ENCODE measurements around the gene KLHDC8B.

Gene KLHDC8B
- total RNA-seq, result 3.9 to 5.1 reads per million in 2 donors

DNA sequence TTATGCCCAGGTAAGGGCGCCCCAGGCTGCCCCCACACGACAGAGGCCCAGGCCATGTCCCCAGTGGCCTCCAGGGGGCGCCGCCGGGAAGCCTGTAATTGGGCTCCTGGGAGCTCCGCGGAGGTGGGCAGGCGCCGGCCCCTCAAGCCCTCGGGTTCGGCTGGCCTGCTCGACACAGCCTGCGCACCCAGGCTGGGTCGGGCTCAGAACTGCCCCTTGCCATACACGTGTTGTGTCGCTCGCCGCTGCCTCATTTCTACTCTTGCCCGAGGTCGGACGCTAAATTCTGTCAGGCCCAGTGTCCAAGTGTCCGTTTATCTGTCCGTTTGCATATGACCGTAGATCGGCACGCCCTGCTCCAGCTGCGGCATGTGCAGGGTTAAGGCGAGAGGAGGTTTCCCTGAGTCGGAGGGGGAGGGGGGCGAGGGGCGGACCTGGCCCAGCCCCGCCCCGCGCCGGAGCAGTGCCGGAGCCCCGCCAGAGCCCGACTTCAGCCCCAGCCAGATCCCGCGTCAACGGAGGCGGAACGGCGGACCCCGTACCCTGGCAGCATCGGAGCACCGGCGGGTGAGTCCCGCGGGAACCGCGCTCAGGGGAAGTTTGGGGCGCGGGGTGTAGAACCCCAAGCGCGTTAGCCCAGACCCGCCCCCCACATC lies at the start of gene KLHDC8B:
Gene KLHDC8B (plus strand): TSS at position 480 of the 656 bp plus-strand sequence. CDS start 1,172 bp downstream, outside the sequence.
- peak; percentile 65 for DNase-seq

DNA sequence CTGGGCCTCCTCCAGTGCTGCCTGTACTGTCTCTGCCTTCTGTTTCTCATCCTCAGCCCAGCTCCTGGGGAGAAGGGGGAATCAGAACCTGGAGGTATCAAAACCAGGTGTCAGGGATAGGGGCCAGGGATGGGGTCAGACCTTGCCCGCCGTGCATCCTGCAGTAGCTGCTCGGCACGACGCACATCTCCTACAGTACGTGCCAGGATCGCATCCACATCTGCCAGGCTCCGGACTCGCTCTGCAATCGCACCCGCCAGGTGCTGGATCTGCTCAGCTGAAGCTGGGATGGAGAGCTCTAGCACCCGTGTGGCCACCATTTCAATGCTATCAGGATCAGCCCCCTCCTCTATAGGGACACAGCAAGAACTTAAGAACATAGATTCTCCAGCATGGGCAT lies 49.4 kb upstream of the KLHDC8B start:
- no peak for DNase-seq

GRCh38 chr3:49122451-49122850 lies 48.9 kb upstream of the KLHDC8B start:
- DNase-seq, result no peak

- no peak for DNase-seq
Observed at GRCh38 chr3:49122886-49123545, 48.4 kb upstream of the KLHDC8B start.

DNA sequence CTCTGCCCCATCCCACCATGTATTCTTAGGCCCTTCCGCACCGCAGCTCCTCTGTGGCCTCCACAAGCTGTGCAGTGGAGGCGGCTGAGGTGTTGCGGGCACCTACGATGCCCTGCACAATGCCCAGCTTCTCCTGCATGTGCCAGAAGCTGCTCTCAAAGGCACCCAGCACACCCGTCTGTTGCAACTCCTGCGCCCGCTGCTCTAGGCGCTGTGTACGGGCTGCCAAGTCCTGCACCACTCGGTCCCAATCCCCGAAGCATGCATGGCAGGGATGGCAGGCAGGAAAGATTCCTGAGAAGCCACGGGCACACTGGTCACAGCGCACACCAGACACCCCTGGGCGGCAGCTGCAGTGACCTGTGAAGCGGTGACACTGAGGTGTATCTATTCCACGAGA lies 47.7 kb upstream of the KLHDC8B start:
- no peak for DNase-seq

DNA sequence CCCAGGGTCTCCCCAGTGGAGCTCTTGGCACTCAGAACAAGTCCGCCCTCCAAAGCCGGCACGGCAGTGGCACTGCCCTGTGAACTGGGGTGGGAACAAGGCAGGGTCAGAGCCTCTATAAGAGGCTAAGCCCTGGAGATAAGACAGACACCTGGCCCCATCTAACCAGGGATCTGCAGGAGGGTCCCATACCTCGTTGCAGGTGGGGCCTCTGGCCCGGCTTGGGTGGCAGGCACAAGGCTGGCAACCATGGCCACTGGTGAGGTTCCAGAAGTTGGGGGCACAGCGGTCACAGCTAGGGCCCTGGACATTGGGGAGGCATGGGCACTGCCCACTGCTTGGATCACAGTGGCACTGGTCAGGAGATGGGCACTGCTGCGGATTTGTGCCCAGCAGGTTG lies 47.2 kb upstream of the KLHDC8B start:
- no peak for DNase-seq

DNA sequence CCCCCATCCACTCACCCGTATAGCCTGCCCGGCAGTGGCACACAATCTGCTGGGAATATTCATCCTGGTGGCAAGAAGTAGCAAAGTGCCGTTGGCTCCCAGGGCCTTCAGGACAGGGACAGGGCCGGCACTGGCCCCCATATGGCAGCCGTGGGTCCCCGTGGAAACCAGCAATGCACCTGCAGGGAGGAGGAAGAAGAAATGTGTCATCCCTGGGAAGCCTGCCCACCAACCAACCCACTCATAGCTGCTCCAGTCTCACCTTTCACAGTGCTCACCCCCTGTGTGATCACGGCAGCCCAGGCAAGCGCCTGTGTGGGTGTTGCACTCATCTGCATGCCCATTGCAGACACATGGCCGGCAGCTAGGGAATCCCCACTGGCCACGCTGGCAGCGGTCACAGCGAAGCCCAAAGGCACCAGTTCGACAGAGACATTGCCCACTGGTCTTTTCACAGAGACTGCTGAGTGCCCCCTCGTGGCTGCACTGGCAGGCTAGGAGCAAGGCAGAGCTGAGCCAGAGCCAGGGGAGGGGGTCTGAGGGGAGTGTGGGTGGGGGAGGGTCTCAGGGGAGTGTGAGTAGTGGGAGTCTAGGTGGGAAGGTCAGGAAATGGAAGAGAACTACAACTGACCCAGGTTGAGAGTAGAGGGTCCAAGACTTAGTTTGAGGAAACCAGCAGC lies 46.3 kb upstream of the KLHDC8B start:
- DNase-seq, result no peak

DNA sequence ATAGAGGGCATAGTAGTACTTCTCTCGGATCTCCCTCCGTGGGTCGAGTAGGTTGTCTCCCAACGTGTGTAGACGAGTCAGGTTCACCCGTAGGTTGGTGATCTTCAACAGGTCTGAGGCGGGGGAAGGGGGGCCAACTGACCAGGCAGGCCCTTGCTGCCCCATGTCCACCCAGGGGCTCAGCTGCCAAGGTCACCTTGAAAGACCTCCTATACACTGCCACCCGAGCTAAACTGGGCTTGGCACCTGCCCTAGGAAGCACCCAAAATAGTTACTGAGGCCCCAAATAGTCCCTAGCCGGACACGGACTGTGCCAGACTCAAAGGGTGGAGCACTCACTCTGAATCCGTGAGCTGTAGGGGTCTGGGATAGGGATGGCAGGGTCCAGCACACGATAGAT lies 40.4 kb upstream of the KLHDC8B start:
- no peak for DNase-seq

DNA sequence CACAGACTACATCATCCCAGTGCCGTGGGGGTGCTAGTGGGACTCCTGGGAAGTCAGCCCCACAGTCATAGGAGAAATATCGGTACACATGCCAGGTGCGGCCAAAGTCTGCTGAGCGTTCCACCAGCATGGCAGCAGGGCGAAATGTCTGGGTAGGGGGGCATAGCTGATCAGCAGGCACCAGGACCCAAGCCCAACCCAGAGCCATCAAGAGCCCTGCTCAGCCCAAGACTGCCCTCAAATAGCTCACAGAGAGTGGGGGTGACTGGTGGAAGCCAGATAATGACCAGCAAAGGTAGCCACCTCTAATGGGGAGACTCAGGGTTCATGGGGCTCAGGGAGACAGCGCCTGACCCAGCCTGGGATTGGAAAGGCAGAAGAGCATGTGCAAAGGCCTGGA lies 39.8 kb upstream of the KLHDC8B start:
- DNase-seq, result no peak

DNA sequence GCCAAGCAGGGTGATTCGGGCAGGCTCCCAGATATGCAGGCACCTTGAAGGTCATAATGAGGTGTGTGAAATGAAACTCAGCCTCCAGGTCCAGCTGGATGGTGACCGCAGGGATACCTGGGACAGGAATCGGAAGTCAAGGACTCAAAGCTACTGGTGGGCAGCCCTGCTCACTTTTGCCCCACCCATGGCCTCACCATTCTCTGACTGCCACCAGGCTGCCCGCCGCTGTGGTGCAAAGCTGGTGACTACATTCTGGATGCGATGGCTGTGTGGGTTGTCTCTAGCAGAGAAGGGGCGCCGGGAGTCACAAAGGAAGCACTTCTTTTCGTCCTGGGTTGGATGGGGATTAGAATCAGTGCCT lies 39.3 kb upstream of the KLHDC8B start:
- no peak for DNase-seq

GRCh38 chr3:49132437-49133225 lies 38.8 kb upstream of the KLHDC8B start, which contains the start of gene LAMB2:
LAMB2 (minus strand) TSS chr3:49133050; CDS start chr3:49132867, 183 bp downstream.
- DNase-seq, result no peak

- no peak for DNase-seq
Observed at GRCh38 chr3:49133226-49133951, 38.0 kb upstream of the KLHDC8B start.

- no peak for DNase-seq
Observed at GRCh38 chr3:49134471-49135265, 36.7 kb upstream of the KLHDC8B start.

- DNase-seq, result no peak
Observed at GRCh38 chr3:49135499-49135898, 35.9 kb upstream of the KLHDC8B start.

- DNase-seq, result no peak
Observed at GRCh38 chr3:49140080-49140479, 31.3 kb upstream of the KLHDC8B start.

- no peak for DNase-seq
Observed at GRCh38 chr3:49148159-49148558, 23.2 kb upstream of the KLHDC8B start.

GRCh38 chr3:49151610-49152009 lies 19.8 kb upstream of the KLHDC8B start:
- no peak for DNase-seq

GRCh38 chr3:49153349-49153912 lies 18.0 kb upstream of the KLHDC8B start:
- no peak for DNase-seq

DNA sequence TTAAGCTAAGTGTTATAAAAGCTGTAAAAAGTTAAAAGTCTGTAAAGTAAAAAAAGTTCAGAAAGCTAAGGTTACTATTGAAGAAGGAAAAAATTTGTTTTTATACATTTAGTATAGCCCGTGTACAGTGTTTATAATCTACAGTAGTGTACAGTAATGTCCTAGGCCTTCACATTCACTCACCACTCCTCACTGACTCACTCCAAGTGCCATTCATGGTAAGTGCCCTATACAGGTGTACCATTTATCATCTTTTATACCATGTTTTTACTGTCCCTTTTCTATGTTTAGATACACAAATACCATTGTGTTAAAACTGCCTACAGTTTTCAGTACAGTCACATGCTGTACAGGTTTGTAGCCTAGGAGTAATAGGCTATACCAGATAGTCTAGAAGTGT lies 14.1 kb upstream of the KLHDC8B start:
- no peak for DNase-seq

DNA sequence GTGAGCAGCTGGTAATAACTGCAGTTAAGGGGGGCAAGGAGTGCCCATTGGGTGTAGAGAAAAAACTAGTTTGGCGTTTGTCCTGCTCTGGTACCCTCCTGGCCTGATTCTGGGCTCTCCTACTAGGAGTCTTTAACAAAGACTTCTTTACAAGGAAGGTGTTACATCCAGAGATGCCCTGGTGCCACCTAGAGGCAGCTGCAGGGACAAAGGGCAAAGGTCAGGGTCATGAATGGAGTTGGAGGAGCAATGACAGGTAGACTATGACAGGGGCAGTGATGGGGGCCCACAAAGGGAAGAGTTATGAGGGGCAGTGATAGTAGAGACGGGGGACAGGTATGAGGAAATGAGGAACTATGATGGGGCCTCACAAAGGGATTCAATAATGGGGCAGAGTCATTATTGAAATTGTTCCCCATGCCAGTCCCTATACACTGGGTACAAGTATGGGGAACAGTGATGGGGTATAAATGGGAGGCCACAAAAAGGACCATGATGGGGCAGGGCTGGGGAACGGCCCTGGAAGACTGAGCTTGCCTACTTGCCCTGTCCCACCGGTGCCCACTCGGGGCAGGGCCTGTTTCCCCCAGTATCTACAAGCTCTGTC lies 13.2 kb upstream of the KLHDC8B start:
- DNase-seq, result no peak

GRCh38 chr3:49158792-49159191 lies 12.6 kb upstream of the KLHDC8B start:
- no peak for DNase-seq

All from activated gamma-delta T cell (primary cell).